K562 (cell line): Measurements from ENCODE around the gene OR6K3. TPM values are rescaled to one million over a fixed set of nuclear protein-coding genes. Genes with fewer than 3 reads are reported as not detected.

ENCODE experiments used
- AFF1 ChIP-seq, 2 experiments: fragments of 450-650 bp; IDR thresholded peaks; 2 replicates each; pipeline ENCODE4 v1.6.1; 2018; ENCODE audit warnings: mild to moderate bottlenecking in 2 of 2, low read depth in 1 of 2; ENCODE audit not compliant: partially characterized antibody in 2 of 2
- ARID1B ChIP-seq: fragments of 450-650 bp; IDR thresholded peaks from 2 replicates; pipeline ENCODE4 v1.6.1; 2016; ENCODE audit warnings: antibody characterized with exemption, mild to moderate bottlenecking, inconsistent platforms
- CCNT2 ChIP-seq: IDR thresholded peaks from 2 replicates; pipeline ENCODE4 v1.6.1; 2011; ENCODE audit warnings: borderline replicate concordance, low read depth, mild to moderate bottlenecking, moderate library complexity, mixed read lengths, low read length; ENCODE audit not compliant: insufficient read length; ENCODE audit errors: extremely low read depth
- CREB5 ChIP-seq: fragments of 250-450 bp; sonication (Bioruptor Pico); IDR thresholded peaks from 2 replicates; pipeline ENCODE4 v1.5.0; 2020; ENCODE audit warnings: mild to moderate bottlenecking
- CUX1 ChIP-seq: fragments of 200-800 bp; sonication (Bioruptor generic); IDR thresholded peaks from 2 replicates; pipeline ENCODE4 v1.6.1; 2016; ENCODE audit warnings: missing genetic modification characterization, missing compliant biosample characterization
- DPF2 ChIP-seq: fragments of 450-650 bp; IDR thresholded peaks from 2 replicates; pipeline ENCODE4 v1.6.1; 2016
- MYNN ChIP-seq, 2 experiments: sonication (generic); formaldehyde crosslinking in 1 of 2; IDR thresholded peaks; 2 replicates each; pipeline versions ENCODE4 v1.5.0 to v1.6.1; 2016 to 2020; ENCODE audit warnings: antibody characterized with exemption in 1 of 2, missing genetic modification reagents in 1 of 2
- RAD21 ChIP-seq, 2 experiments: fragments of 250-450 bp in 1 of 2; fragments of 450-650 bp in 1 of 2; sonication (Bioruptor Pico) in 1 of 2; formaldehyde crosslinking in 1 of 2; IDR thresholded peaks in 1 of 2; conservative IDR thresholded peaks in 1 of 2; 2 replicates each; pipeline versions ENCODE4 v1.4.0 to v1.8.0; 2020 to 2022; ENCODE audit warnings: mild to moderate bottlenecking in 2 of 2, moderate library complexity in 1 of 2
- SMARCA4 ChIP-seq: fragments of 450-650 bp; IDR thresholded peaks from 2 replicates; pipeline ENCODE4 v1.6.1; 2016
- SOX6 ChIP-seq: fragments of 450-650 bp; IDR thresholded peaks from 2 replicates; pipeline ENCODE4 v1.6.1; 2014; ENCODE audit warnings: mild to moderate bottlenecking
- STAT5A ChIP-seq: IDR thresholded peaks from 2 replicates; pipeline ENCODE4 v1.6.1; 2012; ENCODE audit warnings: low read length, inconsistent platforms, borderline replicate concordance
- ZBTB7A ChIP-seq: IDR thresholded peaks from 2 replicates; pipeline ENCODE4 v1.6.1; 2011; ENCODE audit warnings: low read depth, mild to moderate bottlenecking, low read length, moderate library complexity, borderline replicate concordance; ENCODE audit not compliant: control insufficient read depth
- ZNF395 ChIP-seq: fragments of 200-800 bp; sonication (Bioruptor generic); IDR thresholded peaks from 2 replicates; pipeline ENCODE4 v1.6.1; 2017; ENCODE audit warnings: missing genetic modification characterization, missing compliant biosample characterization
- polyA plus RNA-seq, 8 experiments: library from polyadenylated mRNA; depleted of rRNA in 4 of 8; stranded (reverse) in 5 of 8; unstranded in 3 of 8; fragments of >200 nt; fragmentation: Nextera tagmentation in 2 of 8; fragmentation: Illumina TruSeq in 1 of 8; extraction: Ambion mirVana in 2 of 8; extraction: Trizol in 1 of 8; gene quantifications; 2 replicates each; pipeline versions ENCODE4 v1.2.1 to v1.2.3, GENCODE V29; 2011 to 2014; ENCODE audit warnings: inconsistent platforms in 1 of 8, missing spikeins in 1 of 8
- total RNA-seq, 7 experiments: library from RNA; depleted of rRNA in 6 of 7; stranded (reverse); fragments of >200 nt in 6 of 7; fragmentation: Illumina TruSeq in 2 of 7; extraction: Trizol in 2 of 7; gene quantifications; 2 replicates each; pipeline versions ENCODE4 v1.2.1 to v1.2.3, GENCODE V29; 2011 to 2021; ENCODE audit warnings: low replicate concordance in 1 of 7

Gene OR6K3
- total and polyA plus RNA-seq, 9 of the 15 experiments (the other 6 are each of a cell fraction or from before 2014, with no cell fraction given): not detected

GRCh38 chr1:158686111-158687009 is 34.2 kb downstream of the OR6K3 start, which contains the start of gene SPTA1 (continued):
- TF ChIP-seq CUX1 (CRISPR knock-in tag) (peak; percentile 64; the same call in 1 of the 2 replicates), ZBTB7A (no peak), CCNT2 (peak; percentile 18), DPF2 (peak; percentile 96), SOX6 (peak; percentile 72), AFF1 (IDR thresholded peaks at IDR 0.05; ENCODE audit: low read depth in 1 of 2, partially characterized antibody in 2 of 2) (peak; percentile 64 to 76), STAT5A (peak; percentile 51; the same call in 1 of the 2 replicates), ZNF395 (CRISPR knock-in tag) (no peak), CREB5 (no peak), SMARCA4 (peak; percentile 94), MYNN (IDR thresholded peaks at IDR 0.05) (0 out of 2 replicates have a peak, but pooled peaks have one; percentile 24), MYNN (CRISPR knock-in tag; IDR thresholded peaks at IDR 0.05) (no peak), RAD21 (CRISPR knock-in tag; conservative IDR thresholded peaks at IDR 0.05 in 1 of 2, IDR thresholded peaks at IDR 0.05 in 1 of 2) (0 out of 4 replicates have a peak, but pooled peaks of 1 of the 2 experiments have one; percentile 4), ARID1B (peak; percentile 88)
